CD4-positive, alpha-beta memory T cell (primary cell): ENCODE data around the gene BBLN. TPM values are rescaled to one million over a fixed set of nuclear protein-coding genes. Genes with fewer than 3 reads are reported as not detected.

Experiments used
- CTCF ChIA-PET: fragments of 350-600 bp; sonication (Branson Sonifier 250); formaldehyde crosslinking; loops from one replicate; lab custom pipeline; 2021; ENCODE audit warnings: inconsistent platforms; ENCODE audit not compliant: partially characterized antibody; lab: Charles Lee
- POLR2A ChIA-PET: fragments of 350-600 bp; sonication (Branson Sonifier 250); formaldehyde crosslinking; loops from one replicate; lab custom pipeline; 2021; ENCODE audit not compliant: partially characterized antibody; lab: Charles Lee
- DNase-seq, 5 donors: peaks; one replicate each; pipeline versions ENCODE4 v3.0.0 to v3.0.0-alpha.2; 2020 to 2022; ENCODE audit warnings: mixed read lengths in 1 of 5
- H3K27ac ChIP-seq: one replicate; pipeline ENCODE4 v1.7.0; 2013; ENCODE audit warnings: low read depth, low read length
- H3K27me3 ChIP-seq: 2 replicates; pipeline ENCODE4 v1.7.0; 2013; ENCODE audit warnings: mild to moderate bottlenecking, low read length, moderate library complexity; ENCODE audit not compliant: insufficient read depth
- H3K36me3 ChIP-seq: 2 replicates; pipeline ENCODE4 v1.7.0; 2013; ENCODE audit warnings: mild to moderate bottlenecking, low read length, moderate library complexity; ENCODE audit not compliant: insufficient read depth
- H3K4me1 ChIP-seq: 2 replicates; pipeline ENCODE4 v1.7.0; 2013; ENCODE audit warnings: mild to moderate bottlenecking, low read length, moderate library complexity; ENCODE audit not compliant: insufficient read depth
- H3K4me3 ChIP-seq, 2 donors: one replicate each; pipeline ENCODE4 v1.7.0; 2013; ENCODE audit warnings: low read length in 2 of 2, mild to moderate bottlenecking in 1 of 2
- H3K9me3 ChIP-seq, 2 donors: one replicate each; pipeline ENCODE4 v1.7.0; 2013; ENCODE audit warnings: low read length in 2 of 2, control low read depth in 1 of 2; ENCODE audit not compliant: control insufficient read depth in 1 of 2
- H3K27ac Mint-ChIP-seq, 7 donors: one replicate each; pipeline ENCODE4 v1.8.0; 2020 to 2021; ENCODE audit warnings: mixed read lengths in 7 of 7, mild to moderate bottlenecking in 6 of 7, inconsistent platforms in 3 of 7, moderate library complexity in 3 of 7
- H3K27me3 Mint-ChIP-seq, 2 donors: one replicate each; pipeline ENCODE4 v1.8.0; 2020 to 2021; ENCODE audit warnings: mixed read lengths in 2 of 2
- H3K36me3 Mint-ChIP-seq, 2 donors: one replicate each; pipeline ENCODE4 v1.8.0; 2020 to 2021; ENCODE audit warnings: mixed read lengths in 2 of 2, inconsistent platforms in 1 of 2, mild to moderate bottlenecking in 1 of 2
- H3K4me1 Mint-ChIP-seq, 4 donors: one replicate each; pipeline ENCODE4 v1.8.0; 2020 to 2021; ENCODE audit warnings: mixed read lengths in 4 of 4, mild to moderate bottlenecking in 1 of 4
- H3K4me3 Mint-ChIP-seq, 8 donors: one replicate each; pipeline ENCODE4 v1.8.0; 2020 to 2021; ENCODE audit warnings: mixed read lengths in 8 of 8, mild to moderate bottlenecking in 7 of 8, moderate library complexity in 6 of 8, inconsistent platforms in 3 of 8
- H3K9me3 Mint-ChIP-seq, 8 donors: one replicate each; pipeline ENCODE4 v1.8.0; 2020 to 2021; ENCODE audit warnings: mixed read lengths in 8 of 8, mild to moderate bottlenecking in 5 of 8, inconsistent platforms in 3 of 8, moderate library complexity in 1 of 8
- intact Hi-C: fragments of 100-400 bp; cut with micrococcal nuclease; formaldehyde crosslinking; loops from one replicate; pipeline ENCODE4 v1.15.1; 2023
- polyA plus RNA-seq, 2 donors: library from polyadenylated mRNA; unstranded; fragments of 300-500 nt; fragmentation: Illumina TruSeq; gene quantifications; one replicate each; pipeline ENCODE4 v1.2.3, GENCODE V29; 2021
- total RNA-seq, 2 experiments: library from RNA; stranded (reverse); gene quantifications; one replicate each; pipeline ENCODE4 v1.2.3, GENCODE V29; 2021

The BBLN gene
- total and polyA plus RNA-seq, 4 experiments from 2014 or later = 47.8 to 136 (median 80.4) TPM

GRCh38 chr9:128116104-128117083 lies 43.7 kb upstream of the BBLN start:
- Histone ChIP-seq H3K27ac (no peak overlapping the region), H3K27me3 (no peaks in the 10 kb centered on the region), H3K4me1 (peaks cover 6% of the 10 kb centered on the region), H3K4me3 (no peak overlapping the region), H3K36me3 (no peaks in the 10 kb centered on the region), H3K9me3 (no peaks in the 10 kb centered on the region)
- Mint-ChIP-seq H3K4me3 (no peak overlapping the region), H3K27me3 (no peaks in the 10 kb centered on the region), H3K27ac (peak overlapping the region in 1 of 7 donors; percentile 15), H3K4me1 (peaks cover 3 to 7% (median 5%) of the 10 kb centered on the region in 4 donors), H3K36me3 (peaks cover 6 to 16% of the 10 kb centered on the region in 2 donors), H3K9me3 (no peaks in the 10 kb centered on the region)
- ChIA-PET CTCF (interaction anchor here (0.9 to 3.3 kb wide), 10 partner anchors 9 to 177 kb away, joined by 3 to 21 read pairs (median 6); no protein-coding TSS in a partner anchor), POLR2A (interaction anchor here (0.7 to 1.4 kb wide), 3 partner anchors 9 to 12 kb away, joined by 3 to 7 read pairs (median 6); partner anchors contain the start of gene PTGES2)
- no peak for DNase-seq
- intact Hi-C loops = loop anchor here (1.0 to 5.0 kb wide), 5 partner anchors 12 to 329 kb away; partner anchors contain the start of gene CDK9

GRCh38 chr9:128117613-128118471 lies 42.2 kb upstream of the BBLN start:
- H3K27ac Mint-ChIP-seq = peak overlapping the region in 6 of 7 donors; percentile 9 to 91 (median 61)

GRCh38 chr9:128118472-128118857 lies 41.6 kb upstream of the BBLN start:
- Mint-ChIP-seq H3K4me3 (peak overlapping the region in 1 of 8 donors; percentile 32), H3K27ac (peak overlapping the region in 2 of 7 donors; percentile 49 to 55), H3K27me3 (no peaks in the 10 kb centered on the region), H3K36me3 (peaks cover 3 to 21% of the 10 kb centered on the region in 2 donors), H3K4me1 (peaks cover 3 to 7% (median 5%) of the 10 kb centered on the region in 4 donors), H3K9me3 (no peaks in the 10 kb centered on the region)
- peaks cover 2% of the 10 kb centered on the region for H3K36me3 ChIP-seq
- ChIA-PET CTCF (interaction anchor here (0.9 to 3.3 kb wide), 16 partner anchors 7 to 176 kb away, joined by 3 to 21 read pairs (median 6); partner anchors contain the start of gene BBLN), POLR2A (interaction anchor here (1.7 kb wide), 1 partner anchor 10 kb away, joined by 10 read pairs; the partner anchor contains the start of gene PTGES2)
- intact Hi-C loops = loop anchor here (5.0 kb wide), 2 partner anchors 146 to 331 kb away; partner anchors contain the start of gene CDK9
- no peak overlapping the region for H3K27ac ChIP-seq
- DNase-seq = no peak
- no peaks in the 10 kb centered on the region for H3K9me3 ChIP-seq
- peaks cover 6% of the 10 kb centered on the region for H3K4me1 ChIP-seq
- no peak overlapping the region for H3K4me3 ChIP-seq
- H3K27me3 ChIP-seq = no peaks in the 10 kb centered on the region

More at GRCh38 chr9:128117613-128118471, 42.2 kb upstream of the BBLN start:
- no peak overlapping the region for H3K4me3 ChIP-seq
- ChIA-PET POLR2A (interaction anchor here (0.6 to 1.7 kb wide), 4 partner anchors 10 to 623 kb away, joined by 3 to 10 read pairs (median 3); partner anchors contain the start of genes PTGES2 and TTC16), CTCF (interaction anchor here (0.5 to 3.3 kb wide), 26 partner anchors 8 to 618 kb away, joined by 3 to 21 read pairs (median 5); partner anchors contain the start of gene BBLN)
- DNase-seq = peak; percentile 88 to 93 (median 91)
- no peak overlapping the region for H3K27ac ChIP-seq
- no peaks in the 10 kb centered on the region for H3K27me3 ChIP-seq
- H3K9me3 Mint-ChIP-seq = no peaks in the 10 kb centered on the region
- peak overlapping the region in 2 of 8 donors; percentile 48 to 50 for H3K4me3 Mint-ChIP-seq
- H3K4me1 Mint-ChIP-seq = peaks cover 3 to 7% (median 5%) of the 10 kb centered on the region in 4 donors
- intact Hi-C loops = loop anchor here (1.0 to 5.0 kb wide), 5 partner anchors 10 to 331 kb away; partner anchors contain the start of gene CDK9
- H3K9me3 ChIP-seq = no peaks in the 10 kb centered on the region
- peaks cover 6 to 21% of the 10 kb centered on the region in 2 donors for H3K36me3 Mint-ChIP-seq
- H3K27me3 Mint-ChIP-seq = no peaks in the 10 kb centered on the region
- no peaks in the 10 kb centered on the region for H3K36me3 ChIP-seq
- peaks cover 6% of the 10 kb centered on the region for H3K4me1 ChIP-seq

- H3K4me3 Mint-ChIP-seq = no peak overlapping the region
- Histone ChIP-seq H3K36me3 (peaks cover 6% of the 10 kb centered on the region), H3K4me3 (no peak overlapping the region), H3K9me3 (no peaks in the 10 kb centered on the region), H3K27me3 (no peaks in the 10 kb centered on the region), H3K4me1 (peaks cover 6% of the 10 kb centered on the region), H3K27ac (no peak overlapping the region)
- peaks cover 3 to 7% (median 5%) of the 10 kb centered on the region in 4 donors for H3K4me1 Mint-ChIP-seq
- H3K36me3 Mint-ChIP-seq = peaks cover 0 to 24% of the 10 kb centered on the region in 2 donors
- no peaks in the 10 kb centered on the region for H3K27me3 Mint-ChIP-seq
- no peak overlapping the region for H3K27ac Mint-ChIP-seq
- H3K9me3 Mint-ChIP-seq = no peaks in the 10 kb centered on the region
- ChIA-PET POLR2A (no interaction called here), CTCF (interaction anchor here (0.7 to 1.0 kb wide), 2 partner anchors 84 to 175 kb away, joined by 3 read pairs; no protein-coding TSS in a partner anchor)
- intact Hi-C loops = loop anchor here (5.0 kb wide), 2 partner anchors 147 to 332 kb away; partner anchors contain the start of gene CDK9
- no peak for DNase-seq
These were observed 40.9 kb upstream of the BBLN start for GRCh38 chr9:128118971-128119665.

GRCh38 chr9:128120061-128120740 lies 39.9 kb upstream of the BBLN start:
- CTCF ChIA-PET = interaction anchor here (0.7 to 1.0 kb wide), 3 partner anchors 36 to 176 kb away, joined by 3 read pairs; no protein-coding TSS in a partner anchor
- no peaks in the 10 kb centered on the region for H3K27me3 ChIP-seq
- DNase-seq = no peak
- Mint-ChIP-seq H3K9me3 (no peaks in the 10 kb centered on the region), H3K36me3 (peaks cover 0 to 26% of the 10 kb centered on the region in 2 donors), H3K27ac (no peak overlapping the region), H3K4me1 (peaks cover 8 to 14% (median 11%) of the 10 kb centered on the region in 4 donors), H3K4me3 (no peak overlapping the region), H3K27me3 (no peaks in the 10 kb centered on the region)
- no peak overlapping the region for H3K27ac ChIP-seq
- POLR2A ChIA-PET = interaction anchor here (1.0 kb wide), 1 partner anchor 8 kb away, joined by 4 read pairs; no protein-coding TSS in a partner anchor
- H3K4me3 ChIP-seq = no peak overlapping the region
- intact Hi-C loops = loop anchor here (10.0 kb wide), 1 partner anchor 385 kb away; the partner anchor contains the start of gene TOR2A
- peaks cover 12% of the 10 kb centered on the region for H3K36me3 ChIP-seq
- H3K4me1 ChIP-seq = peaks cover 12% of the 10 kb centered on the region
- H3K9me3 ChIP-seq = no peaks in the 10 kb centered on the region
